ENCODE data around the gene PRDM2.
"Not testable (repeated sequence)": the region's sequence is repeated elsewhere in the genome, so short reads cannot be mapped to it uniquely, and the experiment has no call there.

- TF ChIP-seq CTCF (IDR thresholded peaks at IDR 0.05); POLR2AphosphoS5 (IDR thresholded peaks at IDR 0.05; ENCODE audit: low read depth, low read length): not testable (repeated sequence)
These were observed 6.9 kb upstream of the PRDM2 start for GRCh38 chr1:13693094-13693493.
